ENCODE measurements around the gene DENND1A. TPM values are rescaled to one million over a fixed set of nuclear protein-coding genes. Genes with fewer than 3 reads are reported as not detected.
"Not testable (repeated sequence)": the region's sequence is repeated elsewhere in the genome, so short reads cannot be mapped to it uniquely, and the experiment has no call there.

Gene DENND1A
- total RNA-seq, 1 donor from 2014 or later, result 26.3 TPM

- DNase-seq (ENCODE audit: low spot score), result not testable (repeated sequence)
Measured at GRCh38 chr9:123428450-123428849, 501.5 kb downstream of the DENND1A start.

DNA sequence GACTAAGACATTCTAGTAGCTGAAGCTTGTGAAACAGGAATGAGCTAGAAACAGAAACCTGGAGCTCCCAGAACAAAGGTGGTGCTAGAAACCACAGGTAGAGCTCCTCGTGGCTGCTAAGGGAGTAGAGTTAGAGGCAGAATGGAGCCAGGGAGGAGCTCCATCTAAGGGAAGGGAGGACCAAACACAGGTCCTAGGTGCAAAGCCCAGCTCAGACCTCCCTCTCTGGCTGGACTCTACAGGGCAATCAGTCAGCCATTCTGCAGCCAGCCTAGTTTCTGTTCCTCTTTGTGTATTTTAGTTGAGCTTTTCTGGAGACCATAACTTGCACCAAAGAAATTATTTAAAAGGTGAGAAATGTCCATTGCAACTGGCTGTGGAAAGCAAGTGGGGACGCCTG, 503.5 kb downstream of the DENND1A start:
- DNase-seq (ENCODE audit: low spot score), result no peak

GRCh38 chr9:123425836-123426365, 504.0 kb downstream of the DENND1A start:
- DNase-seq (ENCODE audit: low spot score), result no peak

GRCh38 chr9:123425261-123425821, 504.6 kb downstream of the DENND1A start:
- DNase-seq (ENCODE audit: low spot score), result no peak

GRCh38 chr9:123424552-123425225, 505.2 kb downstream of the DENND1A start:
- no peak for DNase-seq (ENCODE audit: low spot score)

GRCh38 chr9:123424131-123424530, 505.8 kb downstream of the DENND1A start:
- no peak for DNase-seq (ENCODE audit: low spot score)

DNA sequence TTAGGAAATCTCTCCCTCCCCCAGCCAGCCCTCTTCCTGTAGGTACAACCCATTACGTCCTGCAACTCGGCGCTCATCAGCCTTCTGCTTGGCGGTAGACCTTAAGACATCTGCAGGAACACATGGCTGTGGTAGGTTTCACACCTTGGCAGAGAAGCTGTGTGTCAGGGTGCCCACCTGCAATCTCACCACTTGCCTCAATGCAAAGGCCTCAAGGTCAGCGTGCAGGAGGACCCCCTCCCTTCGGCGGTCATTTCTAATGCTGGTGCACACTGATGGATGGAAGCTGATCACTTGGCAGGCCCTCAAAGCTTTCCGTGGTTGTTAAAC, 506.6 kb downstream of the DENND1A start:
- no peak for DNase-seq (ENCODE audit: low spot score)

DNA sequence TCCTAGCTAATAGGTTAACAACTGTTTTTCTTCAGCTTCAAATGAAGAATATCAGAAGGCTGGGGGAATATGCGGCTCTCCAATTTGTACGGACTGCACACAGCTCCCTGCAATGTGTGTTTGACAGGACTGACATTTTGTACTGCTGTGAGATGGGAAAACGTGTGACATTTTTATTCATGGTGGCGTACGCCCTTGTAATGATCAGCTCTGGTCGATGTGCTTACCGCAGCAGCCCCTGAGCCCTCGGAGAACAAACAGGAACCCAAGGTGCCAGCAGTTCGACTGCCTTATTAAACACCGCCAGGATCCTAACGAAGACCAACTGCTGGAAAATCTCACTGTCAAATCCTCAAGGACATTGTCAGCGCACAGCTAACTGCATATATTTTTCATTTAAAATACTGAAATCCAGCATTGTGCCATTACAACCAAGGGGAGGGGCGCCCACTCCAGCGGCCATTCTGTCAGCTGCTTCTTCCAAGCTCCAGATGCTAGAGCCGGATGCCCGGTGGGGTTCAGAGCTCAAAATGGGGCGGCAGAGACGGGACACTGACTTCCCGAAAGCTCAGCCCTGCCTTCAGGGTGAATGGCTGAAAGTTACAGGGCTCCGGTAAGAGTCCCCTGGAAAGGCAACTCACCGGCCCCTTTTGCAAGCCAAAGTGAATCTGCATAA, 507.2 kb downstream of the DENND1A start:
- no peak for DNase-seq (ENCODE audit: low spot score)

GRCh38 chr9:123421801-123422455, 508.0 kb downstream of the DENND1A start:
- no peak for DNase-seq (ENCODE audit: low spot score)

DNA sequence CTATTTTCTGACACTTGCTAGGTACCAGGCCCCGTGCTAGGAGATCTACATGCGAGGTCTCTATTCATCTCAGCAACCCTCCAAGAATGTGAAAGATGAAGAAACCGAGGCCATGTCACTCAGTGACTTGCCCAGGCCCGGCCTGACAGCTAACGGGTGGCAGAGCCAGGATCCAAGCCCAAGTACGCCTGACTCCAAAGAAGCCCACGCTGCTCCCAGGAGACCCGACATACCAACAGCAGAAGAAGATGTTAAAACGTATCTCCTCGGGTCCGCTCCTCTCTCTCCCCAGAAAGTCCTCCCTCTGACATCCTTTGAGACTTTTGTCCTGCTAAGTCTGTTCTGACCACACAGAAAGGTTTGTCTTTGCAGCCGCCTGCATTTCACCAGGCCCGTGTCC, 508.7 kb downstream of the DENND1A start:
- no peak for DNase-seq (ENCODE audit: low spot score)

GRCh38 chr9:123420592-123421111, 509.3 kb downstream of the DENND1A start:
- no peak for DNase-seq (ENCODE audit: low spot score)

DNA sequence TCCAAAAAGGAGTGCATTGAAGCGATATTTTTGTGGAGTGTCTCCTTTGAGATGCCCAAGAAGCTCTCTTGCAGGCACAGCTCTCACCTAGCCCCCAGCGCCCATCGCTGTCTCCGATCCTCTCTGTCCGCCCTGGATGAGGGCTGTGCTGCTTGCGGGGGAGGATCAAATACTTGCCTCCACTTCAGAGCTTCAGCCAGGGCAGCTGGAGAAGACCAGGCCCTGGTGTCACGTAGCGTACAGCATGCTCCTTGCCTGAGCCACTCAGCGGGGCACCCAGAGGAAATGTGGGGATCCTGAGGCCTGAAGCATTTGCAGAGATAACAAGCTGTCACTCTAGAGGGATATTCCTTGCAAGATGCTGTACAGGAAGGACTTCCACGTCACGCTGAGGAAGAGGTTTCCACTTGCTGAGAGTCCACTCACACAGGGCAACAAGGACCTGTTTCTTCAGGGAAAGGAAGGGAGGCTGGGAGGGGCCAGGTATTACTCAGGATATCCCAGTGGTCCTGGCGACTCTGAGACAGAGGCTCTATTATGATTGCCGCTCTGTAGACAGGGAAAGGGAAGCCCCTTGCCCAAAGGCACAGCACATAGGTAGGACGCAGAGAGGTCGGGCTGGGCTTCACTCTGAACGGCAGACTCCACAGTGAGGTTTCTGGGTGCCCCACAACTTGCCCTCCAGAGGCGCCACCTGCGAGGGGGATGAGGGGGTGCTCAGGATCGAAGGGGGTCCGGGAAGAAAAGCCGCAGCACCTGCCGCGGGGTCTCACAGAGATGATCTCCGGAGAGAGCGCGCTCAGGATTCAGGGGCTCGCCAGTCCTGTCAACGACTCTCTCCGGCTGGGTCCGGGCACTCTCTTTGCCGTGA, 510.0 kb downstream of the DENND1A start:
- no peak for DNase-seq (ENCODE audit: low spot score)

GRCh38 chr9:123419091-123419490, 510.8 kb downstream of the DENND1A start:
- no peak for DNase-seq (ENCODE audit: low spot score)

- no peak for DNase-seq (ENCODE audit: low spot score)
Measured at GRCh38 chr9:123418506-123418905, 511.4 kb downstream of the DENND1A start.

GRCh38 chr9:123418052-123418430, 511.9 kb downstream of the DENND1A start:
- DNase-seq (ENCODE audit: low spot score), result no peak

- DNase-seq (ENCODE audit: low spot score), result no peak
Measured at GRCh38 chr9:123417289-123418051, 512.5 kb downstream of the DENND1A start.

DNA sequence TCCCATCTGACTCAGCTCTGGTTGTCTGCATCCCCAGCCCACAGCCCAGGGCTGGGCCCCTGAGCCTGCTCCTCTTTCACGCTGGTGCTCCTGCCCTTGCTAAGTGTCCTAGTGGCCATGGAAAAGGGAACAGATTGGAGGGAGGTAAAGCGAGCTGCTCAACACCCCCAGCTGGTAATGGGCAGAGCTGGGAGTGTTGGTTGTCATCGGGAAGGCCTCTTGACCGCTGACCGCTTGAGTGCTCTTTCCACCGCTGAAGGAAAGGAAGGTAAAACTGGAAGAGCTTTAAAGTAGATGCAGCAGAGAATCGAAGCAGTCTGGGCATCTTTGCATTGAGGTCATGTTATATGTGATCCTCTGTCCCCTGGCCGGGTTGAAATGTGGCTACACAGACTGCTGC, 513.8 kb downstream of the DENND1A start:
- DNase-seq (ENCODE audit: low spot score), result no peak

DNA sequence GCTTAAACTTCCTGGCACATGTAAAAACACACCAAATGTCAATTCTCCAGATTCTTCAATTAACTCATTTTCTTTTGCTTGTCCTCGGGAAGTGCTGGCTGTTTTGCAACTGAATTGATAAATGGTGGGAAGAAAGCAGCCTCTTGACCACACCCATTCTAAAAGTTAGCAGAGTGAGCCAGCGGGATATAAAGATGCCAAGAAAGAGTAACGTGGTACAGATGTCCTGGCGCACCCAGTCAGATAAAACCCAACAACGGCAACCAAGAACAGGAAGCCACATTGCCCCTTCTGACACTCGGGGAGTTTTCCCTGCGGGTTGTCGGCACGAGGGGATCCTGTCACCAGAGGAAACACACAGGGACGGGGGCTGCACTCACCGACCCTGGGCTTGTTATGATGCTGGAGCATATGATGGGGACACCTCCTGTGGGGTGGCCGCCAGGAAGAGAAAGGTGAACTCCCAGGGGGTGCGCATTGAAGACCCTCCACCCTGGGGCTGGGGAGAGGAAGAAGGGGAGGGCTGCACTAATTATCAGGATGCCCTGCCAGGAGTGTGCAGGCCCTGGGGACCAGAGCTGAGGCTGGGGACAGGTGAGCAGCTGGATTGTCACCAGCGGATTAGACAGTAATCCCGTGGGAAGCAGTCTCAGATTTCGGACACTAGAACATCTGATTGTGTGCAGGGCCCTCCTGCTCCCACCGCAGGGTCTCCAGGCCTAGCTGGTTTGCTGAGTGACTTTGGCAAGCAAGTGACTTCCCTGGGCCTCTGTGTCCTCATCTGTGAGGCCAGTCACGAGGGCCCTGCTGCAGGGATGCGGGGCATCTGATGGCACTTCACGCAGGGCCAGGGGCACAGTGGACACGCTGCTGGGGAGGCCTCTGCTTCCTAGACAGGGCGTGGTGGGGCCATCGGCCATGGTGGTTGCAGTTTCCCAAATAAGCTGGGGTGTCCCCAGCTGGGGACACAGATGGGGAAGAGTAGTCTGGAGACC, 514.7 kb downstream of the DENND1A start:
- DNase-seq (ENCODE audit: low spot score), result no peak

GRCh38 chr9:123414204-123414603, 515.7 kb downstream of the DENND1A start:
- DNase-seq (ENCODE audit: low spot score), result no peak
